Measurements from ENCODE around the gene SMYD1. TPM values are rescaled to one million over a fixed set of nuclear protein-coding genes. Genes with fewer than 3 reads are reported as not detected.

SMYD1 gene
- total RNA-seq, 4 donors from 2014 or later, result not detected

GRCh38 chr2:88051792-88052191 is 15.8 kb upstream of the SMYD1 start:
- TF ChIP-seq CTCF (IDR thresholded peaks at IDR 0.05; ENCODE audit: low read depth), result no peak

DNA sequence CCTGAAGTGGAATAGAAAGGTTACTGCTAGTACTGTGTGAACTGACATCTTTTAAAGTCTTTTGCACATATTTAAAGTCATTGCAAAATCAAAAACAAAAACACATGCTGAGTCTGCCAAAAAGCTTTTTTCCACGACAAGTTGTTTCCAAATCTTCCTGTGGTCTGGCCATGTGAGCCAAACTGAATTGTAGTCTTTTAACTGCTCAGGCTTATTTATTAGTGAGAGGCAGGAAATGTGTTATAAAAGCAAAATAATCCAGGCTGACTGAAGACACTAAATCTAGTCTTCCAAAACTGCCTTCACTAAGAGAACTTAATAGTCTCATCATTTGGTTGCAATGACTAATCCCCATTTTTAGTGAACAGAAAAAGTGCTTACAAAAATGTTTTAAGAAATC is 14.3 kb upstream of the SMYD1 start:
- TF ChIP-seq CTCF (IDR thresholded peaks at IDR 0.05; ENCODE audit: low read depth), result no peak

GRCh38 chr2:88053934-88054781 is 13.5 kb upstream of the SMYD1 start:
- TF ChIP-seq CTCF (IDR thresholded peaks at IDR 0.05; ENCODE audit: low read depth), result no peak

DNA sequence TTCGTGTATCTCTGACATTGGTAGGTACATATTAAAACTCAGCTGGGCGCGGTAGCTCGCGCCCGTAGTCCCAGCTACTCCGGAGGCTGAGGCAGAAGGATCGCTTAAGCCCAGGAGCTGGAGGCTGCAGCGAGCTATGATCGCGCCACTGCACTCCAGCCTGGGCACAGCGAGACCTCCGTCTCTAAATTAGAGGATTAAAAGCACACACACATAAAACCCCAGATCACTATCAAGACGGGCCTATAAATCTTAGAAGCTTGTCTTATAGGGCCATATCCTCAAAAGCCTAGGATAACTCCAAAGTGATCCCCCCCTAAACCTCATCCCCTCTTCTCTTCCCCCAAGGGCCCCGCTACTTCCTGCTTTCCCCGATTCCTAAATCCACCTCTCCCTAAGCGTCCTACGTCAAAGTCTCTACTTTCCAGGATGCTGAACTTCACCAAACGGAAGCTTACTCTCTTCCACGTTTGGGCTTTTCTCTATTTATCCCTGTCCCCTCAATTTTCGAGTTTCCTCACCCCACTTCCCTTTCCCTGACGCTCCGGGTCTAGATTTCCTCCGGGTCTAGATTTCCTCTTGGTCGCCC is 12.7 kb upstream of the SMYD1 start:
- no peak for TF ChIP-seq CTCF (IDR thresholded peaks at IDR 0.05; ENCODE audit: low read depth)

- no peak for TF ChIP-seq CTCF (IDR thresholded peaks at IDR 0.05; ENCODE audit: low read depth)
Observed at GRCh38 chr2:88055371-88056128, 12.1 kb upstream of the SMYD1 start, which contains the start of gene KRCC1. KRCC1 (minus strand) TSS chr2:88055783; CDS start chr2:88028563, 27,220 bp downstream.

GRCh38 chr2:88057437-88057844 is 10.2 kb upstream of the SMYD1 start:
- no peak for TF ChIP-seq CTCF (IDR thresholded peaks at IDR 0.05; ENCODE audit: low read depth)

DNA sequence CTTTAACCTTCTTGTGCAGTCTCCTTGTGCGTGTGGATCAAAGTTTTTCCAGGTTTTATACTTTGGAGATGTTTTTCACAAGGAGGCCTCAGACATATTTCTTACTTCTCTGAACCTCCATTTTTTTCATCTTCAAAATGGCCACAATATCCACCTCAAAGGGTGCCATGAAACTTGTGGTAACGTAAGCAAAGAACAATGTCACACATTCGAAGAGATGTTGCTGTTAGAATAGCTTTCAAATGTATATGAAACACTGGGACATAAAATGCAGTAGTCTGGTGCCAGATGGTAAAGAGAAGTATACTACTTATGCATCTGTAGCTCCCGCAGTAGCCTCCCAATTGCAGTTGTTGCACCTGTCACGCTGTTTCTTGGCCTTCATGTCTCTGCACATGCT is 9.4 kb upstream of the SMYD1 start:
- no peak for TF ChIP-seq CTCF (IDR thresholded peaks at IDR 0.05; ENCODE audit: low read depth)

Measured in subcutaneous adipose tissue (tissue), 4 donors.